SK-N-SH (cell line): ENCODE data around the gene BRD7. TPM values are rescaled to one million over a fixed set of nuclear protein-coding genes. Genes with fewer than 3 reads are reported as not detected.

Source experiments
- CTCF ChIA-PET: fragments of 300-600, 350-600 bp; formaldehyde crosslinking; extraction: SDS; loops from one replicate; lab custom pipeline; 2021; lab: Yijun Ruan, JAX
- POLR2A ChIA-PET: fragments of 350-600 bp; sonication (Branson Sonifier 250); formaldehyde crosslinking; extraction: SDS; loops from one replicate; lab custom pipeline; 2020; ENCODE audit warnings: antibody characterized with exemption, inconsistent platforms; lab: Yijun Ruan, JAX
- DNase-seq: peaks from one replicate; pipeline ENCODE4 v3.0.0; 2012
- H2AFZ ChIP-seq: fragments of 200-600 bp; sonication (generic); 2 replicates; pipeline ENCODE4 v1.8.1; 2016; ENCODE audit warnings: antibody characterized with exemption, mild to moderate bottlenecking, low read depth
- H3F3A ChIP-seq: fragments of 200-600 bp; sonication (generic); replicated peaks from 2 replicates; pipeline ENCODE3; 2016; ENCODE audit warnings: antibody characterized with exemption, mild to moderate bottlenecking; ENCODE audit not compliant: insufficient read depth
- H3K27ac ChIP-seq, 2 experiments: fragments of 200-500 bp in 1 of 2; fragments of 200-600 bp in 1 of 2; sonication (Bioruptor generic) in 1 of 2; sonication (generic), shearing (Covaris generic) in 1 of 2; 2 replicates each; pipeline versions ENCODE4 v1.5.1 to v1.6.1; 2014 to 2016; ENCODE audit warnings: low read depth in 2 of 2, inconsistent platforms in 1 of 2, low read length in 1 of 2, mild to moderate bottlenecking in 1 of 2, mixed read lengths in 1 of 2
- H3K27me3 ChIP-seq: fragments of 200-600 bp; sonication (generic), shearing (Covaris generic); 2 replicates; pipeline ENCODE4 v1.6.1; 2016; ENCODE audit warnings: mixed run types; ENCODE audit not compliant: insufficient read depth
- H3K36me3 ChIP-seq, 2 experiments: fragments of 200-500 bp in 1 of 2; fragments of 200-600 bp in 1 of 2; sonication (Bioruptor generic) in 1 of 2; sonication (generic) in 1 of 2; replicated peaks in 1 of 2; 2 replicates each; pipeline versions ENCODE3 to v1.5.1; 2014 to 2016; ENCODE audit warnings: low read length in 1 of 2, mild to moderate bottlenecking in 1 of 2; ENCODE audit not compliant: insufficient read depth in 2 of 2, control insufficient read depth in 1 of 2
- H3K4me1 ChIP-seq, 2 experiments: fragments of 200-500 bp in 1 of 2; fragments of 200-600 bp in 1 of 2; sonication (Bioruptor generic) in 1 of 2; sonication (generic), shearing (Covaris generic) in 1 of 2; 2 replicates each; pipeline versions ENCODE4 v1.5.1 to v1.6.1; 2014 to 2016; ENCODE audit warnings: low read depth in 1 of 2, low read length in 1 of 2, mixed run types in 1 of 2; ENCODE audit not compliant: insufficient read depth in 2 of 2, control insufficient read depth in 1 of 2
- H3K4me2 ChIP-seq: fragments of 200-600 bp; sonication (generic), shearing (Covaris generic); 2 replicates; pipeline ENCODE4 v1.6.1; 2017; ENCODE audit warnings: mixed run types
- H3K4me3 ChIP-seq, 2 experiments: fragments of 200-500 bp in 1 of 2; fragments of 200-600 bp in 1 of 2; sonication (Bioruptor generic) in 1 of 2; sonication (generic), shearing (Covaris generic) in 1 of 2; 2 replicates each; pipeline versions ENCODE4 v1.5.1 to v1.8.1; 2014 to 2016; ENCODE audit warnings: low read depth in 2 of 2, inconsistent platforms in 1 of 2, low read length in 1 of 2, mild to moderate bottlenecking in 1 of 2, mixed read lengths in 1 of 2, moderate library complexity in 1 of 2
- H3K79me2 ChIP-seq: fragments of 200-600 bp; sonication (generic); 2 replicates; pipeline ENCODE4 v1.8.1; 2017; ENCODE audit warnings: mild to moderate bottlenecking; ENCODE audit not compliant: insufficient read depth
- H3K9ac ChIP-seq: fragments of 200-600 bp; sonication (generic); 2 replicates; pipeline ENCODE4 v1.6.1; 2017; ENCODE audit warnings: mixed run types
- H3K9me2 ChIP-seq: fragments of 200-600 bp; sonication (generic); 2 replicates; pipeline ENCODE4 v1.6.1; 2017; ENCODE audit warnings: mixed run types
- H3K9me3 ChIP-seq: fragments of 200-600 bp; sonication (generic); 2 replicates; pipeline ENCODE4 v1.6.1; 2017; ENCODE audit warnings: mixed run types, mild to moderate bottlenecking, moderate library complexity
- H4K20me1 ChIP-seq: fragments of 200-600 bp; sonication (generic); 2 replicates; pipeline ENCODE4 v1.6.1; 2017; ENCODE audit warnings: mild to moderate bottlenecking, mixed run types; ENCODE audit not compliant: insufficient read depth
- ELF1 ChIP-seq: IDR thresholded peaks from 2 replicates; pipeline ENCODE4 v1.4.0; 2012
- EP300 ChIP-seq, 2 experiments: IDR thresholded peaks; 2 replicates each; pipeline versions ENCODE4 v1.4.0 to v1.6.1; 2012; ENCODE audit warnings: borderline replicate concordance in 1 of 2, low read depth in 1 of 2, low read length in 1 of 2
- FOXJ3 ChIP-seq: sonication (generic); formaldehyde crosslinking; IDR thresholded peaks from 2 replicates; pipeline ENCODE4 v1.5.1; 2020; ENCODE audit warnings: mild to moderate bottlenecking, missing genetic modification reagents
- FOXM1 ChIP-seq: IDR thresholded peaks from 2 replicates; pipeline ENCODE4 v1.4.0; 2012; ENCODE audit warnings: low read depth, mild to moderate bottlenecking
- GABPA ChIP-seq: IDR thresholded peaks from 2 replicates; pipeline ENCODE4 v1.4.0; 2012; ENCODE audit warnings: low read depth, mild to moderate bottlenecking
- GATA2 ChIP-seq: sonication (generic); formaldehyde crosslinking; IDR thresholded peaks from 2 replicates; pipeline ENCODE4 v1.5.0; 2020; ENCODE audit warnings: mild to moderate bottlenecking, missing genetic modification reagents
- JUND ChIP-seq: IDR thresholded peaks from 2 replicates; pipeline ENCODE4 v1.4.0; 2012
- MXI1 ChIP-seq: IDR thresholded peaks from 2 replicates; pipeline ENCODE4 v1.6.1; 2012; ENCODE audit warnings: mild to moderate bottlenecking, low read depth, low read length, improper control_type of control experiment
- POLR2AphosphoS5 ChIP-seq: IDR thresholded peaks from 2 replicates; pipeline ENCODE4 v1.6.1; 2012; ENCODE audit warnings: low read depth, low read length
- RAD21 ChIP-seq: IDR thresholded peaks from 2 replicates; pipeline ENCODE4 v1.6.1; 2012; ENCODE audit warnings: mild to moderate bottlenecking, low read length
- RFX5 ChIP-seq: IDR thresholded peaks from 2 replicates; pipeline ENCODE4 v1.6.1; 2012; ENCODE audit warnings: mild to moderate bottlenecking, improper control_type of control experiment, low read length
- SIN3A ChIP-seq: IDR thresholded peaks from 2 replicates; pipeline ENCODE4 v1.6.1; 2012; ENCODE audit warnings: low read depth, mild to moderate bottlenecking, low read length, moderate library complexity, borderline replicate concordance
- TAF1 ChIP-seq: IDR thresholded peaks from 2 replicates; pipeline ENCODE4 v1.6.1; 2012; ENCODE audit warnings: low read depth, mild to moderate bottlenecking, low read length, moderate library complexity, borderline replicate concordance
- TCF12 ChIP-seq: IDR thresholded peaks from 2 replicates; pipeline ENCODE4 v1.4.0; 2012
- TEAD4 ChIP-seq: IDR thresholded peaks from 2 replicates; pipeline ENCODE4 v1.4.0; 2012; ENCODE audit warnings: mild to moderate bottlenecking, borderline replicate concordance; ENCODE audit not compliant: insufficient read depth
- WGBS: methylation state at CpG from one replicate; pipeline ENCODE4 v1.1.6; 2017; ENCODE audit warnings: low lambda C conversion rate; 5-methylcytosine and 5-hydroxymethylcytosine counted together
- polyA plus RNA-seq, 3 experiments: library from polyadenylated mRNA; depleted of rRNA; stranded (reverse); fragments of >200 nt; gene quantifications; 2 replicates each; pipeline ENCODE4 v1.2.3, GENCODE V29; 2012
- TF ChIP-seq, protein P1 (sequence below): IDR thresholded peaks from 2 replicates; pipeline ENCODE4; 2012
- TF ChIP-seq, protein P2 (sequence below): fragments of 150-350 bp; IDR thresholded peaks from 2 replicates; pipeline ENCODE4 v1.6.1; 2016; ENCODE audit warnings: mild to moderate bottlenecking, low read depth, low read length
- TF ChIP-seq, protein P3 (sequence below): IDR thresholded peaks from 2 replicates; pipeline ENCODE4 v1.6.1; 2012; ENCODE audit warnings: mild to moderate bottlenecking, low read depth, low read length, moderate library complexity
- TF ChIP-seq, protein P4 (sequence below): IDR thresholded peaks from 2 replicates; pipeline ENCODE4 v1.4.0; 2012; ENCODE audit warnings: low read depth

BRD7 gene
- polyA plus RNA-seq, 1 of the 3 experiments (the other 2 are of a cell fraction): 32.9 TPM

DNA sequence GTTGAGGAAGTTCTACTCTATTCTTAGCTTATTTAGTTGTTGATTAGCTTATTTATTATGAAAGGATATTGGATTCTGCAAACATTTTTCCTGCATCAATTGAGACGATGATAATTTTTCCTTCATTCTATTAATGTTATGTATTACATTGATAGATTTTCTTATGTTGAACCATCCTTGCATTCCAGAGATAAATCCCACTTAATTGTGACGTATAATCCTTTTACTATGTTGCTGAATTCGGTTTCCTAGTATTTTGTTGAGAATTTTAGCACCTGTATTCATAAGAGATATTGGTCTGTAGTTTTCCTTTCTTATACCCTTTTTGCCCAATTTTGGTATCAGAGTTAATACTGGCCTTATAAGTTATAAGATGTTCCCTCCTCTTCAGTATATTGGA lies 47.6 kb upstream of the BRD7 start:
- no peak for TF ChIP-seq TCF12
- no peak for TF ChIP-seq FOXJ3 (CRISPR knock-in tag)
- no peak for TF ChIP-seq MXI1
- no peak for TF ChIP-seq TAF1
- no peak for TF ChIP-seq GATA2
- TF ChIP-seq, protein P1, sequence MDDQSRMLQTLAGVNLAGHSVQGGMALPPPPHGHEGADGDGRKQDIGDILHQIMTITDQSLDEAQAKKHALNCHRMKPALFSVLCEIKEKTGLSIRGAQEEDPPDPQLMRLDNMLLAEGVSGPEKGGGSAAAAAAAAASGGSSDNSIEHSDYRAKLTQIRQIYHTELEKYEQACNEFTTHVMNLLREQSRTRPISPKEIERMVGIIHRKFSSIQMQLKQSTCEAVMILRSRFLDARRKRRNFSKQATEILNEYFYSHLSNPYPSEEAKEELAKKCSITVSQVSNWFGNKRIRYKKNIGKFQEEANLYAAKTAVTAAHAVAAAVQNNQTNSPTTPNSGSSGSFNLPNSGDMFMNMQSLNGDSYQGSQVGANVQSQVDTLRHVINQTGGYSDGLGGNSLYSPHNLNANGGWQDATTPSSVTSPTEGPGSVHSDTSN: no peak
- no peak for TF ChIP-seq FOXM1
- TF ChIP-seq TEAD4: no peak
- no peak for TF ChIP-seq SIN3A
- TF ChIP-seq RFX5: no peak
- TF ChIP-seq RAD21: no peak
- no peak for TF ChIP-seq GABPA
- Histone ChIP-seq H4K20me1 (no peaks in the 10 kb centered on the region), H3K4me2 (no peak overlapping the region), H3K79me2 (no peaks in the 10 kb centered on the region), H3K27ac (no peak overlapping the region), H3K36me3 (no peaks in the 10 kb centered on the region), H3K9me3 (peaks cover 25% of the 10 kb centered on the region), H3K9me2 (no peaks in the 10 kb centered on the region), H3F3A (no peaks in the 10 kb centered on the region), H2AFZ (no peak overlapping the region), H3K9ac (no peak overlapping the region), H3K4me1 (no peaks in the 10 kb centered on the region), H3K4me3 (no peak overlapping the region), H3K27me3 (no peaks in the 10 kb centered on the region)
- 8% methylated on average over 3 of the region's 3 CpGs for WGBS
- DNase-seq: no peak
- ChIA-PET CTCF (interaction anchor here (0.7 kb wide), 1 partner anchor 278 kb away, joined by 3 read pairs; no protein-coding TSS in a partner anchor), POLR2A (no interaction called here)

DNA sequence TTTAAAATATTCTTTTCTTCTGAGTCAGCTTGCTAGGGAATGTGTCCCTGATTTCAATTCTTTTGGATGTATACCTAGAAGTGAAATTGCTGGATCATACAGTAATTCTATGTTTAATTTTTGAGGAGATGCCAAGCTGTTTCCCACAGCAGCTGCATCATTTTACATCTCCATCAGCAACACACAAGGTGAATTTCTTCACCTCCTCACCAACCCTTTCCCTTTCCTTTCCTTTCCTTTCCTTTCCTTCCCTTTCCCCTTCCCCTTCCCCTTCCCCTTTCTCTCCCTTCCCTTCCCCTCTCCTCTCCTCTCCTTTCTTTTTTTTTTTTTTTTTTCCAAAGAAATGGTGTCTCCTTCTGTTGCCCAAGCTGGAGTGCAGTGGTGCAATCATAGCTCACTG lies 45.4 kb upstream of the BRD7 start:
- Histone ChIP-seq H3K4me2 (no peak overlapping the region), H4K20me1 (no peaks in the 10 kb centered on the region), H3K4me3 (no peak overlapping the region), H3K27ac (no peak overlapping the region), H3K27me3 (no peaks in the 10 kb centered on the region), H3K9me3 (peaks cover 20% of the 10 kb centered on the region), H3K79me2 (no peaks in the 10 kb centered on the region), H3K9me2 (no peaks in the 10 kb centered on the region), H2AFZ (no peak overlapping the region), H3K4me1 (no peaks in the 10 kb centered on the region), H3F3A (no peaks in the 10 kb centered on the region), H3K9ac (no peak overlapping the region), H3K36me3 (no peaks in the 10 kb centered on the region)
- TF ChIP-seq, protein P2, sequence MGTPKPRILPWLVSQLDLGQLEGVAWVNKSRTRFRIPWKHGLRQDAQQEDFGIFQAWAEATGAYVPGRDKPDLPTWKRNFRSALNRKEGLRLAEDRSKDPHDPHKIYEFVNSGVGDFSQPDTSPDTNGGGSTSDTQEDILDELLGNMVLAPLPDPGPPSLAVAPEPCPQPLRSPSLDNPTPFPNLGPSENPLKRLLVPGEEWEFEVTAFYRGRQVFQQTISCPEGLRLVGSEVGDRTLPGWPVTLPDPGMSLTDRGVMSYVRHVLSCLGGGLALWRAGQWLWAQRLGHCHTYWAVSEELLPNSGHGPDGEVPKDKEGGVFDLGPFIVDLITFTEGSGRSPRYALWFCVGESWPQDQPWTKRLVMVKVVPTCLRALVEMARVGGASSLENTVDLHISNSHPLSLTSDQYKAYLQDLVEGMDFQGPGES: no peak
- TF ChIP-seq JUND (no peak), ELF1 (no peak), TCF12 (no peak), EP300 (IDR thresholded peaks at IDR 0.05; ENCODE audit: borderline replicate concordance in 1 of 2, low read depth in 1 of 2, low read length in 1 of 2) (no peak), POLR2AphosphoS5 (no peak)
- TF ChIP-seq, protein P3, sequence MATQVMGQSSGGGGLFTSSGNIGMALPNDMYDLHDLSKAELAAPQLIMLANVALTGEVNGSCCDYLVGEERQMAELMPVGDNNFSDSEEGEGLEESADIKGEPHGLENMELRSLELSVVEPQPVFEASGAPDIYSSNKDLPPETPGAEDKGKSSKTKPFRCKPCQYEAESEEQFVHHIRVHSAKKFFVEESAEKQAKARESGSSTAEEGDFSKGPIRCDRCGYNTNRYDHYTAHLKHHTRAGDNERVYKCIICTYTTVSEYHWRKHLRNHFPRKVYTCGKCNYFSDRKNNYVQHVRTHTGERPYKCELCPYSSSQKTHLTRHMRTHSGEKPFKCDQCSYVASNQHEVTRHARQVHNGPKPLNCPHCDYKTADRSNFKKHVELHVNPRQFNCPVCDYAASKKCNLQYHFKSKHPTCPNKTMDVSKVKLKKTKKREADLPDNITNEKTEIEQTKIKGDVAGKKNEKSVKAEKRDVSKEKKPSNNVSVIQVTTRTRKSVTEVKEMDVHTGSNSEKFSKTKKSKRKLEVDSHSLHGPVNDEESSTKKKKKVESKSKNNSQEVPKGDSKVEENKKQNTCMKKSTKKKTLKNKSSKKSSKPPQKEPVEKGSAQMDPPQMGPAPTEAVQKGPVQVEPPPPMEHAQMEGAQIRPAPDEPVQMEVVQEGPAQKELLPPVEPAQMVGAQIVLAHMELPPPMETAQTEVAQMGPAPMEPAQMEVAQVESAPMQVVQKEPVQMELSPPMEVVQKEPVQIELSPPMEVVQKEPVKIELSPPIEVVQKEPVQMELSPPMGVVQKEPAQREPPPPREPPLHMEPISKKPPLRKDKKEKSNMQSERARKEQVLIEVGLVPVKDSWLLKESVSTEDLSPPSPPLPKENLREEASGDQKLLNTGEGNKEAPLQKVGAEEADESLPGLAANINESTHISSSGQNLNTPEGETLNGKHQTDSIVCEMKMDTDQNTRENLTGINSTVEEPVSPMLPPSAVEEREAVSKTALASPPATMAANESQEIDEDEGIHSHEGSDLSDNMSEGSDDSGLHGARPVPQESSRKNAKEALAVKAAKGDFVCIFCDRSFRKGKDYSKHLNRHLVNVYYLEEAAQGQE: no peak
- TF ChIP-seq, protein P4, sequence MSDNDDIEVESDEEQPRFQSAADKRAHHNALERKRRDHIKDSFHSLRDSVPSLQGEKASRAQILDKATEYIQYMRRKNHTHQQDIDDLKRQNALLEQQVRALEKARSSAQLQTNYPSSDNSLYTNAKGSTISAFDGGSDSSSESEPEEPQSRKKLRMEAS: no peak
- ChIA-PET POLR2A (no interaction called here), CTCF (interaction anchor here (1.2 kb wide), 1 partner anchor 11 kb away, joined by 3 read pairs; no protein-coding TSS in a partner anchor)
- DNase-seq: no peak
